Kidney (tissue), 14 donors: ENCODE data around the gene COPG2. TPM values are rescaled to one million over a fixed set of nuclear protein-coding genes. Genes with fewer than 3 reads are reported as not detected.

ENCODE experiments used
- DNase-seq, 5 donors: peaks; one replicate each; pipeline ENCODE4 v3.0.0-alpha.2; 2013 to 2020
- FAIRE-seq: peaks from 2 replicates; lab custom pipeline; 2012; peaks lifted over from hg19 to GRCh38; lab: Jason Lieb, UNC
- H3K27ac ChIP-seq, 2 donors: one replicate each; pipeline ENCODE4 v1.7.0; 2013; ENCODE audit warnings: low read depth in 2 of 2, low read length in 2 of 2, inconsistent platforms in 1 of 2
- H3K27me3 ChIP-seq: one replicate; pipeline ENCODE4 v1.7.1; 2013; ENCODE audit warnings: low read length, inconsistent platforms; ENCODE audit not compliant: control insufficient read depth, insufficient read depth
- H3K36me3 ChIP-seq, 3 donors: one replicate each; pipeline versions ENCODE4 v1.7.0 to v1.7.1; 2013; ENCODE audit warnings: low read length in 3 of 3, control low read depth in 1 of 3, inconsistent platforms in 1 of 3; ENCODE audit not compliant: insufficient read depth in 3 of 3, control insufficient read depth in 2 of 3
- H3K4me1 ChIP-seq, 3 donors: one replicate each; pipeline versions ENCODE4 v1.7.0 to v1.7.1; 2013; ENCODE audit warnings: low read length in 3 of 3, inconsistent platforms in 1 of 3, low read depth in 1 of 3; ENCODE audit not compliant: control insufficient read depth in 2 of 3, insufficient read depth in 2 of 3
- H3K4me3 ChIP-seq, 3 donors: one replicate each; pipeline versions ENCODE4 v1.7.0 to v1.8.1; 2013; ENCODE audit warnings: low read length in 3 of 3, control low read depth in 1 of 3, inconsistent platforms in 1 of 3
- H3K9ac ChIP-seq, 3 donors: one replicate each; pipeline versions ENCODE4 v1.7.0 to v1.7.1; 2013; ENCODE audit warnings: low read length in 3 of 3, control low read depth in 1 of 3, inconsistent platforms in 1 of 3
- H3K9me3 ChIP-seq, 3 donors: one replicate each; pipeline versions ENCODE4 v1.7.0 to v1.7.1; 2013; ENCODE audit warnings: low read length in 3 of 3, control low read depth in 1 of 3, inconsistent platforms in 1 of 3; ENCODE audit not compliant: control insufficient read depth in 2 of 3, insufficient read depth in 1 of 3
- CTCF ChIP-seq: IDR thresholded peaks from 3 replicates; pipeline ENCODE4 v1.5.1; 2012; ENCODE audit warnings: mild to moderate bottlenecking, moderate library complexity, borderline replicate concordance; ENCODE audit not compliant: insufficient read depth; ENCODE audit errors: extremely low read depth
- intact Hi-C: fragments of 100-400 bp; cut with DNase I; formaldehyde crosslinking; loops from one replicate; pipeline ENCODE4 v1.11.1; 2022
- polyA plus RNA-seq: library from polyadenylated mRNA; stranded (reverse); fragments of 350-450 nt; fragmentation: Illumina TruSeq; extraction: RNeasy Lipid Tissue Mini Kit (QIAGEN cat#74804); gene quantifications from one replicate; pipeline ENCODE4 v1.2.3, GENCODE V29; 2014; ENCODE audit warnings: low read depth, low replicate concordance; ENCODE audit not compliant: insufficient read depth
- total RNA-seq: library from RNA; stranded (reverse); fragmentation: NEBNext Ultra II Directional; extraction: Animal tissue kit (Norgen Biotek cat#: 25700); gene quantifications from one replicate; pipeline ENCODE4 v1.2.1, GENCODE V29; 2021
- donor health status: control.
- donor health status: control.
- donor health status: control.
- donor health status: control.
- donor health status: control.
- donor health status: DM: yes; HTN: yes; CAD: no.
- donor health status: Normal renal cell carcinoma (clear cell type).

COPG2 gene
- total and polyA plus RNA-seq, 2 donors from 2014 or later = 12.6 to 27.6 TPM

- intact Hi-C loops = no loop called here
- no peaks in the 10 kb centered on the region for H3K27me3 ChIP-seq
- H3K4me1 ChIP-seq = no peaks in the 10 kb centered on the region
- H3K4me3 ChIP-seq = no peak overlapping the region
- no peaks in the 10 kb centered on the region for H3K9me3 ChIP-seq
- H3K27ac ChIP-seq = no peak overlapping the region
- H3K9ac ChIP-seq = no peak overlapping the region
- peaks cover 4 to 7% (median 6%) of the 10 kb centered on the region in 3 donors for H3K36me3 ChIP-seq
- DNase-seq (no peak), FAIRE-seq (no peak)
- TF ChIP-seq CTCF = no peak
These were observed 6.1 kb downstream of the COPG2 start for GRCh38 chr7:130662426-130662825.

- Histone ChIP-seq H3K9me3 (no peaks in the 10 kb centered on the region), H3K9ac (no peak overlapping the region), H3K36me3 (peaks cover 0 to 3% (median 1%) of the 10 kb centered on the region in 3 donors), H3K27me3 (no peaks in the 10 kb centered on the region), H3K4me1 (no peaks in the 10 kb centered on the region), H3K4me3 (no peak overlapping the region), H3K27ac (no peak overlapping the region)
- no peak for TF ChIP-seq CTCF
- intact Hi-C loops = no loop called here
- DNase-seq (no peak), FAIRE-seq (no peak)
These were observed 13.3 kb downstream of the COPG2 start for GRCh38 chr7:130655286-130655685.

GRCh38 chr7:130654850-130655249 lies 13.7 kb downstream of the COPG2 start:
- no peak overlapping the region for H3K27ac ChIP-seq
- no peaks in the 10 kb centered on the region for H3K4me1 ChIP-seq
- intact Hi-C loops = no loop called here
- H3K9me3 ChIP-seq = no peaks in the 10 kb centered on the region
- no peak for DNase-seq
- FAIRE-seq = no peak
- H3K4me3 ChIP-seq = no peak overlapping the region
- no peaks in the 10 kb centered on the region for H3K27me3 ChIP-seq
- no peak for TF ChIP-seq CTCF
- H3K9ac ChIP-seq = no peak overlapping the region
- no peaks in the 10 kb centered on the region for H3K36me3 ChIP-seq

- H3K9ac ChIP-seq = no peak overlapping the region
- peaks cover 0 to 2% (median 0%) of the 10 kb centered on the region in 3 donors for H3K36me3 ChIP-seq
- H3K27me3 ChIP-seq = no peaks in the 10 kb centered on the region
- DNase-seq = no peak
- FAIRE-seq = no peak
- no peak overlapping the region for H3K27ac ChIP-seq
- no peaks in the 10 kb centered on the region for H3K4me1 ChIP-seq
- H3K9me3 ChIP-seq = no peaks in the 10 kb centered on the region
- intact Hi-C loops = no loop called here
- TF ChIP-seq CTCF = no peak
- no peak overlapping the region for H3K4me3 ChIP-seq
These were observed 17.9 kb downstream of the COPG2 start for GRCh38 chr7:130650611-130651120.
